Mononuclear cell (primary cell): ENCODE results near the gene TEK. TPM values are rescaled to one million over a fixed set of nuclear protein-coding genes. Genes with fewer than 3 reads are reported as not detected.

Experiments
- H3K27me3 ChIP-seq: 2 replicates; pipeline ENCODE4 v1.6.0; 2011; ENCODE audit warnings: low read length, control low read depth; ENCODE audit not compliant: insufficient read depth
- H3K4me1 ChIP-seq: 2 replicates; pipeline ENCODE4 v1.5.1; 2011; ENCODE audit warnings: mild to moderate bottlenecking, low read length, control low read depth; ENCODE audit not compliant: insufficient read depth
- H3K4me3 ChIP-seq: 2 replicates; pipeline ENCODE4 v1.5.1; 2011; ENCODE audit warnings: mild to moderate bottlenecking, low read length, moderate library complexity
- H3K9me3 ChIP-seq: 2 replicates; pipeline ENCODE4 v1.5.1; 2011; ENCODE audit warnings: low read depth, mild to moderate bottlenecking, control low read depth, low read length
- total RNA-seq: library from RNA; depleted of rRNA; stranded (reverse); fragments of >200 nt; gene quantifications from one replicate; pipeline ENCODE4 v1.2.3, GENCODE V29; 2012

TEK gene
- total RNA-seq, 1 donor: under 0.01 TPM

DNA sequence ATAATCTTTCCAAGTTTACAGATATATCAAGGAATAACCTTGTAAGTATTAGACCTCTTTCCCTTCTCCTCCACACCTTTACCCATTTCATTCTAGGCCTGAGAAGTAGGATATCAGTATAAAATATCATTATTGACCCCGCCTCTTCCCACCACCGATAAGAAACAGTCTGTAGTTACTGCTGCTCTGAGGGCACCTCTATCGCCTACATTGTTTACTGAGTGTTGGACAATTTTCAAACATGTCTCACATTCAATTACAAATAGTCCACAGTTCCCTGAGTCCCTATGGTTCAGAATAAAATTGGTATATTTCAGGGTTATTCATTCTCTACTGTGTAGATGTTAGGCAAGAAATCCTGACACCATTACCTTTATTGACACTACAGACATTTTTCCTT, 73.4 kb downstream of the TEK start:
- Histone ChIP-seq H3K4me1 (peaks cover 5% of the 10 kb centered on the region), H3K9me3 (no peaks in the 10 kb centered on the region), H3K4me3 (no peak overlapping the region), H3K27me3 (no peaks in the 10 kb centered on the region)

DNA sequence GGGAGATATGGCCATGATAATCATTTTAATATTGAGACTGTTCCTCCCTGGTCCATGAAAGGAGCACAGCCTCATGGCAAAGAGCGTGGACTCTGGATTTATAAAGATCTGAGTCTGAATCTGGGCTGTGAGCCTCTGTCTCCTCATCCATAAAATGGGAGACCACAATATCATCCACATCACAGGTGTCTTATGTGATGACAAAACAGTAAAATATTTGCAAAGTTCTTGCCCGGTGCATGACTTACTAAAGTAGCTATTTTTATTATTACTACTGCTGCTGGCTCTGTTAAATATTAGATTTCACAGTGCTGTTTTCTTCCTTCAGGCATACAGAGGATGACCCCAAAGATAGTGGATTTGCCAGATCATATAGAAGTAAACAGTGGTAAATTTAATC, 74.1 kb downstream of the TEK start:
- Histone ChIP-seq H3K27me3 (no peaks in the 10 kb centered on the region), H3K9me3 (no peaks in the 10 kb centered on the region), H3K4me1 (peaks cover 5% of the 10 kb centered on the region), H3K4me3 (no peak overlapping the region)

DNA sequence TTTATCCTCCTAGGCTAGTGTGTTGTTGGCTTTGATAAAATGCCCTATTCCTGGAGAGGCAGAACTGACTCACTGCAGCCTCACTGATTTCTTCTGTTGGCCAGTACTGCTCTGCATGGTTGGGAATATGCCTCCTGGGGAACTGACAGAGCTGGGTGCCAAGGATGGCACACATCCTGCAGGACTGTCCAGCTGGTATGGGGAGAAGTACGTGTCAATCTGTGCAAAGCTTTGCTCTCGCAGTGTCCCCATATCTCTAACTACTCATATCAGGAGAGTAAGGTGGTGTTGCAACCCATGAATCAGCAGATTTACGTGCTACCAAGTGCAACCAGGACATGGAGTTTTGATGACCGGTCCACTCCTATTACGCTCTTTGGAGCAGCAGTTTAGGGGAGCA, 74.7 kb downstream of the TEK start:
- Histone ChIP-seq H3K9me3 (no peaks in the 10 kb centered on the region), H3K27me3 (no peaks in the 10 kb centered on the region), H3K4me3 (no peak overlapping the region), H3K4me1 (peaks cover 5% of the 10 kb centered on the region)

DNA sequence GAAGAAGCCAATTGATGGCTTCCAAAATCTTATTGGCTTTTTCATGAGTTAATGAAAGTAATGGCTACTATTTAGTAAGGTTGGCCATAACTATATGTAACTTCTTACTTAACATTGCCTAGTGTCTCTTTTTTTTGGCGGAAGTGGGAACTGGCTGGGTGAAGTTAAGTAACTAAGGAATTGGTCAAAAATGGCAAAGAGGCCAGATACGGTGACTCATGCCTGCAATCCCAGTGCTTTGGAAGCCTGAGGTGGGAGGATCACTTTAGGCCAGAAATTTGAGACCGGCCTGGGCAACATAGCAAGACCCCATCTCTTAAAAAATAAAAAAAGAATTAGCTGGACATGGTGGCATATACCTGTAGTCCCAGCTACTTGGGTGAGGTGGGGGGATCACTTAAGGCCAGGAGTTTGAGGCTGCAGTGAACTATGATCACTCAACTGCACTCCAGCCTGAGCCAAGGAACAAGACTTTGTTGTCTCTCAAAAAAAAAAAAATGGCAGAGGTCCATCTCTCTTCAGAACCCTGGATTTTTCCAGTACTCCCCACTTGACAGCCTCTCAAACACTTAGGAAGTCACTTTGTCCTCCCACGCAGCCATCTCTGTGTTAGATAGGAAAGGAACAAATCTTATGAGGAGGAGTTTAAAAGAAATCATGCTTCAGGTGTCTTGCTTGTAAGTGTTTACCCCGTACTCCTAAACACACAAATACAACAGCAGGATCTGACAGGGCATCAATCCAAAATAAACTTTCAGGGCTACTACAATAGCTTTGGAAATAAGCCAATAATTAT, 75.7 kb downstream of the TEK start:
- H3K9me3 ChIP-seq: no peaks in the 10 kb centered on the region
- H3K4me1 ChIP-seq: peaks cover 5% of the 10 kb centered on the region
- no peak overlapping the region for H3K4me3 ChIP-seq
- no peaks in the 10 kb centered on the region for H3K27me3 ChIP-seq

DNA sequence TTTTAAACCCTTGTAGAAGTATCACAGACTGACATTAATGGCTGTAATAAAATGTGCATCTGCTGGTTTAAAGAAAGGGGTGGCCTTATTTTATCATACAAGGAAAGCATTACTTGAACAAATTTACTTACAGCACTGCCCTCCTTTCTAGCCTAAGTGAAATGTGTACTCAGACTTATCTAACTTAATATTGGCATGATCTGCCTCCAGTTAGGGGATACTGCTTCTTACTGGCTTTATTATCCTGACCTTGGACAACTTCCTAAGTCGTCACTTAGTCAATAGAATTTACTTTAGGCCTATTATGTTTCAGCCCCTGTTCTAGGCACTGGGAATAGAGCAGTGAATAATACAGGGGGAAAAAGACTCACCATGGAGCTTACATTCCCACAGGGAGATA, 79.4 kb downstream of the TEK start:
- H3K9me3 ChIP-seq: no peaks in the 10 kb centered on the region
- peaks cover 5% of the 10 kb centered on the region for H3K4me1 ChIP-seq
- no peak overlapping the region for H3K4me3 ChIP-seq
- no peaks in the 10 kb centered on the region for H3K27me3 ChIP-seq

DNA sequence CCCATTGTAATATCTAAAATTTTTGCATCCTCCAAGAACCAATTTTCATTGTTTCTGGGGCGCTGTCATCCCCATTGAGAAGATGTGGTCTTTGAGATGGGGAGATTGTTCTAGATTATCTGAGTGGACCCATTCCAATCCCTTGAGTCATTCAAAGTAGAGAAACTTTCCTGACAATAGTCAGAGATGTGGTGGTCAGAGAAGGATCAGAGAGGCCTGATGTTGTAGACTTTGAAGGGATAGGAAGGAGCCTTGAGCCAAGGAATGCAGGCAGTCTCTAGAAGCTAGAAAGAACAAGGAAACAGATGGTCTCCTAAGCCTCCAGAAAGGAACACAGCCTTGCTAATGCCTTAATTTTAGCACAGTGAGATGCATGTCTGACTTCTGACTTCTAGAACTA, 80.4 kb downstream of the TEK start:
- Histone ChIP-seq H3K4me1 (no peaks in the 10 kb centered on the region), H3K4me3 (no peak overlapping the region), H3K27me3 (no peaks in the 10 kb centered on the region), H3K9me3 (no peaks in the 10 kb centered on the region)

DNA sequence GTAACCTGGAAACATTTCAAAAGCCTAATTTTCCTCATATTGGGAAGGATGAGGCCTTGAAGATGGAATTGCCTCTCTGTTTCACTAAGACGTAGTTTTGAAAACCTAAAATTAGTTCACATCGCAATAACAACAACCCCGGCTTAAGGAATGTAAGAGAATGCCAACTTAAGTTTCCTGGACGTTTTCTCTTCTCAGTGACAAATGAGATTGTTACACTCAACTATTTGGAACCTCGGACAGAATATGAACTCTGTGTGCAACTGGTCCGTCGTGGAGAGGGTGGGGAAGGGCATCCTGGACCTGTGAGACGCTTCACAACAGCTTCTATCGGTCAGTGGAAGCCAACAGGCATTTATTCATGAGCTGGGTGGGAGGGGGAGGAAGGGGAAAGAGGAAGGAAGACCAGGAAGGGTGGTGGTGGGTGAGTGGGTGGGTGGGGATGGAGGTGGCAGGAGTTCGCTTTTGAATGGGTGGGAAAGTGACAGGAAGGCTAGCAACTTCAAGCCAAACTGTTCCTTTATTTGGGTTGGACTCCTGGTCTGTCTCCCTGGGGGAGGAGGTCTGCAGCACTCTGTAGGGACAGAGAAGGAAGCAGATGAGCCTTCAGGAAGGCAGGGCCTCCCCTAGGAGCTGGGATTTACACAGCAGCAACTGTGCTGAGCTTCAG, 83.4 kb downstream of the TEK start:
- H3K27me3 ChIP-seq: no peaks in the 10 kb centered on the region
- H3K9me3 ChIP-seq: no peaks in the 10 kb centered on the region

DNA sequence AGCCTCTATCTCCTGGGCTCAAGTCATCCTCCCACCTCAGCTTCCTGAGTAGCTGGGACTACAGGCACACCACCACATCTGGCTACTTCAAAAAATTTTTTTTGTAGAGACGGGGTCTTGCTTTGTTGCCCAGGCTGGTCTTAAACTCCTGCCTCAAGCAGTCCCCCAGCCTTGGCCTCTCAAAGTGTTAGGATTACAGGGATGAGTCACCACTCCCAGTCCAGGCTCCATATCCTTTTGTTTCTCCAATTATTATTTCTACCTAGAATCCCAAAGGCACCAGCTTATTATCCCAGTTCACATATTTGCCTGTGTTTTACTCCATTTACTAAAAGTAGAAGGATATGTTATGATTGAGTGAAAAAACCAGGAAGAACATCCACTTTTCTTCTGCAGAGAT, 84.9 kb downstream of the TEK start:
- Histone ChIP-seq H3K9me3 (no peaks in the 10 kb centered on the region), H3K27me3 (no peaks in the 10 kb centered on the region), H3K4me1 (peaks cover 4% of the 10 kb centered on the region), H3K4me3 (no peak overlapping the region)

More for the DNA sequence above, 83.4 kb downstream of the TEK start:
- Histone ChIP-seq H3K4me1 (peaks cover 4% of the 10 kb centered on the region), H3K4me3 (no peak overlapping the region)

DNA sequence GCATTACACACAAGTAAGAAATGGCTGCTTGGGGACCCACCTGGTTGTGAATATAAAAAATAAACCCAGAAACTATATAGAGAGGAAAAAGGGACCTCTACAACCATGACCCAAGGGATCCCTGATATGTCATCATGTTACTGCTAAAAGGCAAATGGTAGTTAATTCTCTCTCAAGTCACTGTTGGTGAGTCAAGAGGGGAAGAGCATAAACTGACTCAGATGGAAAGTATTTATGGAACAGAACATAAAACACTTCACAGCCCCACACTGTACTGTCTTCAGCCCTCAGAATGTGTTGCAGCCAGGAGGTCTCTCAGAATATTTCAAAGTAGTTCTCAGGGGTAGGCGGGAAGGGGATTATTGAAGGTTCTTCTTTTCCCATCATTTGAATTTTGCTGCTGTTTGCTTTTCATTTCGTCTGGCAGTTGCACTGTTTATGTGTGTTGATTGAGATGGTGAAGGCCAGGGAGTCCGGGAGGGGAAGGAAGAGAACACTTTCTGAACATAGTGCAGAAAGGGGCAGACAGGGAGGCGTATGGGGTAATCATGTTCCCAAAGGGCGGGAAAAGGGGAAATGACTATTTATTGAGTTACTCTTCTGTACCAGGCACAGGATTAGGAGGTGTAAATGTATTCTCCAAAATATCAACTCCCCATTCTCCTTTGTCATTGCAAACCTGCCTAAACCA, 85.5 kb downstream of the TEK start:
- H3K4me3 ChIP-seq: no peak overlapping the region
- no peaks in the 10 kb centered on the region for H3K9me3 ChIP-seq
- H3K4me1 ChIP-seq: peaks cover 4% of the 10 kb centered on the region
- no peaks in the 10 kb centered on the region for H3K27me3 ChIP-seq

DNA sequence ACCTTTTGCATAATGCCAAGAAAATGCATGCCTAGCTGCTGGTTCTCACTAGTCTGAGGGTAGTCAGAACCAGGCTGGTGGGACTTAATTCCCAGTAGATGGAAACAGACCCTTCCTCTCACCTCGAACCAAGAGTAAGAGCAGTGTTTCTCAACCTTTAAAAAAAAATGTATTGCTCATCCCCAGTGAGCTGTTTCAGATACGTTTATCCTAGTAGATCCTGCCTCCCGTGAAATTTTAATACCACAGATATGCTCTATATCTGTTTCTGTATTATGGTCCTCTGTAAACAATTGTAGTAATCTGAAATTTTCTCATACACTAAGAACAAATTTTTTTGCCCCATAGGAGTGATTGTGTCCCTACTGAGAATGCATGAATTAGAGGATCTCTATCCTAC, 86.2 kb downstream of the TEK start:
- peaks cover 4% of the 10 kb centered on the region for H3K4me1 ChIP-seq
- H3K9me3 ChIP-seq: no peaks in the 10 kb centered on the region
- H3K27me3 ChIP-seq: no peaks in the 10 kb centered on the region
- H3K4me3 ChIP-seq: no peak overlapping the region

DNA sequence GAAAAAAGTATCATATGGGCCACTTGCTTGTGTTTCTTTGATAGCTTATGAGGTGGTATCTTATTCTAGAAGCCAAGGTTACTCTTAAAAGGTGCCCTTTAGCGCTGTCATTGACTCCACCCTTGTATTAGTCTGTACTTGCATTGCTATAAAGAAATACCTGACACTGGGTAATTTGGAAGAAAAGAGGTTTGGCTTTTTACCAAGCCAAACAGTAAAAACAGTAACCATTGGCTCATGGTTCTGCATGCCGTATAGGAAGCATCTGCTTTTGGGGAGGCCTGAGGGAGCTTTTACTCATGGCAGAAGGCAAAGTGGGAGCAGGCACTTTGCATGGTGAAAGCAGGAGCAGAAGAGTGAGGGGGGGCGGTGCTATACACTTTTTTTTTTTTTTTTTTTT, 87.4 kb downstream of the TEK start:
- peaks cover 4% of the 10 kb centered on the region for H3K4me1 ChIP-seq
- no peaks in the 10 kb centered on the region for H3K27me3 ChIP-seq
- H3K4me3 ChIP-seq: no peak overlapping the region
- no peaks in the 10 kb centered on the region for H3K9me3 ChIP-seq

DNA sequence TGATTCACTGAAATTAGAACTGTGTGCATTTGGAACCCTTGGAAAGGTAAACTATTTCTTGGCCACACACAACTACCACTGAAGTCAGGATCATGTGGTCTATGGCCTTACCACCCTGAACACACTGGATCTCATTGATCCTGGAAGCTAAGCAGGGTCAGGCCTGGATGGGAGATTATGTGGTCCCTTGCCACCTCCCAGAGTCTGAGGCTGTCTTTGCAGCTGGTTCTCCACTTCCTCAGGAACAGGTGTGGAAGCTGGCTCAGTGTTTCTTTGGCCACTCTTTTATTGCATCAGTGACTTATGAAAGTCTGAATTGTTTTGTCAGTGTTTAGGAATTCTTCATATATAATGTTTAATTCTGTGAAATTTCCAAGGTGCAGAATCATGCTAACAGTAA, 89.2 kb downstream of the TEK start:
- H3K4me1 ChIP-seq: peaks cover 4% of the 10 kb centered on the region
- H3K9me3 ChIP-seq: no peaks in the 10 kb centered on the region
- no peak overlapping the region for H3K4me3 ChIP-seq
- H3K27me3 ChIP-seq: no peaks in the 10 kb centered on the region

DNA sequence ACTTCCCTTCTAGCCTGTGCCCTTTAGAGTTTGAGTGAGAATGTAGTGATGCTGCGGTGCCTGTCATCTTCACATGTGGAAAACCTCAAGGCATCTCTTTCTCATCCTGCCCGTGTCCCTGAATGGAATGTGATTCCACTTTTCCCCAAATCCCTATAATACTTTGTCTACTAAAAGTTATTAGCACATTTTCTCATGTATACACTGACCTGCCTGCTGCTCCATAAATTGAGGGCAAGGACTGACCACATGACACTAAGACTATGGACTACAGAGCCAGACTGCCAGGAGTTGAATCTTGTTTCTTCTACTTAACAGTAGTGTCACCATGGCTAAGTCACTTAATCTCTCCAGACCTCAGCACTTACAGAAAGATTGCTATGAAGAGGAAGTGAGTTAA, 93.0 kb downstream of the TEK start:
- Histone ChIP-seq H3K27me3 (no peaks in the 10 kb centered on the region), H3K9me3 (no peaks in the 10 kb centered on the region), H3K4me1 (no peaks in the 10 kb centered on the region), H3K4me3 (no peak overlapping the region)

DNA sequence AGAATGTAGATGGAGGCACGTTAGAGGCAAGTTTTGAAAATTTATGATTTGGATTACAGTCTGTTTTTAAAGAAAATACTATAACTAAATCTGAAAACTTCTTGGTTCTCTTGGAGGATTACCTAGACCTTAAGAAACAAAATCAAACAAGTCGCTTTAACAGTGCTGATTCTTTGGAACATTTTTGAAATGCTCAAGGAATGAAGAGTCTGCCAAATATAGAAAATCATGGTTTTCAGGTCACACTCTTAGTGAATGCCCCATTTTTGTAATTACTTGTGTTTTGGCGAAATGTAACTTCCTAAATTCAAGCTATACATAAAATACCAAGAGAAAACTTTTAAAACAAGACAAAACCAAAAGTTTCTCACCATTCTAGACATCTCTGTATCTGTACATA, 94.8 kb downstream of the TEK start:
- Histone ChIP-seq H3K4me3 (no peak overlapping the region), H3K4me1 (no peaks in the 10 kb centered on the region), H3K27me3 (no peaks in the 10 kb centered on the region), H3K9me3 (no peaks in the 10 kb centered on the region)

DNA sequence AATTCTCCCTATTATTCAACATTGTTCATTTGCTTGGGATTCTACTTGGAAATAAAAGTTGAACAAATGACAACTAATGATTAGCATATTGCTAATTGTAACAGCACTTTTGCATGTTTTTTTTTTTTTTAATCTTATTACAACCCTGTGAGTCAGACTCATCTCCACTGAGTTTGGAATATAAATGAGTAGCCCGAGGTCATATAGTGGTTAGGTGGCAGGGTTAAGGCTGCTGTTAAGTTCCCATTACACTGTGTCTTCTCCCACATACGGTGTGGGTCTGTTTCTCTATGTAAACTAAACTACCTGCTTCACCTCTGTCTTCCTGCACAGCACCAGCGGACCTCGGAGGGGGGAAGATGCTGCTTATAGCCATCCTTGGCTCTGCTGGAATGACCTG, 95.6 kb downstream of the TEK start:
- no peaks in the 10 kb centered on the region for H3K27me3 ChIP-seq
- H3K4me3 ChIP-seq: no peak overlapping the region
- H3K9me3 ChIP-seq: no peaks in the 10 kb centered on the region
- H3K4me1 ChIP-seq: no peaks in the 10 kb centered on the region
